RKO (cell line): ENCODE results near the gene TARDBP.
"Not testable (repeated sequence)": the region's sequence is repeated elsewhere in the genome, so short reads cannot be mapped to it uniquely, and the experiment has no call there.

Experiments
- DNase-seq: peaks from one replicate; pipeline ENCODE4 v3.0.0-alpha.2; 2016; ENCODE audit warnings: low spot score

The TARDBP gene

GRCh38 chr1:11042995-11043874 lies 30.8 kb downstream of the TARDBP start:
- no peak for DNase-seq

- no peak for DNase-seq
Measured at GRCh38 chr1:11044086-11044848, 31.8 kb downstream of the TARDBP start.

GRCh38 chr1:11044849-11045427 lies 32.5 kb downstream of the TARDBP start:
- no peak for DNase-seq

GRCh38 chr1:11045428-11046269 lies 33.2 kb downstream of the TARDBP start:
- no peak for DNase-seq

- DNase-seq = no peak
Measured at GRCh38 chr1:11046270-11046566, 33.8 kb downstream of the TARDBP start.

- no peak for DNase-seq
Measured at GRCh38 chr1:11046625-11047365, 34.3 kb downstream of the TARDBP start, which contains the start of gene MASP2. MASP2 (minus strand) TSS chr1:11047239; CDS start chr1:11047207, 32 bp downstream.

GRCh38 chr1:11051121-11051520 lies 38.7 kb downstream of the TARDBP start:
- not testable (repeated sequence) for DNase-seq

- DNase-seq = no peak
Measured at GRCh38 chr1:11051781-11052511, 39.5 kb downstream of the TARDBP start.

GRCh38 chr1:11052839-11053757 lies 40.6 kb downstream of the TARDBP start:
- DNase-seq = no peak

GRCh38 chr1:11053758-11054137 lies 41.3 kb downstream of the TARDBP start:
- peak; percentile 45 for DNase-seq

GRCh38 chr1:11054181-11054580 lies 41.7 kb downstream of the TARDBP start:
- DNase-seq = no peak

- DNase-seq = no peak
Measured at GRCh38 chr1:11054666-11055065, 42.2 kb downstream of the TARDBP start.

GRCh38 chr1:11055676-11056075 lies 43.2 kb downstream of the TARDBP start:
- no peak for DNase-seq

GRCh38 chr1:11056504-11056903 lies 44.0 kb downstream of the TARDBP start:
- DNase-seq = no peak

GRCh38 chr1:11057477-11057876 lies 45.0 kb downstream of the TARDBP start:
- no peak for DNase-seq

- DNase-seq = no peak
Measured at GRCh38 chr1:11058026-11058425, 45.6 kb downstream of the TARDBP start.

- DNase-seq = no peak
Measured at GRCh38 chr1:11058595-11059154, 46.2 kb downstream of the TARDBP start.

GRCh38 chr1:11059155-11059967 lies 46.9 kb downstream of the TARDBP start:
- peak; percentile 44 for DNase-seq
